ENCODE data around the gene MANSC1. TPM values are rescaled to one million over a fixed set of nuclear protein-coding genes. Genes with fewer than 3 reads are reported as not detected.
A peak's percentile ranks its signal among the peaks of the same experiment; 100 is the strongest.
"Not testable (repeated sequence)": the region's sequence is repeated elsewhere in the genome, so short reads cannot be mapped to it uniquely, and the experiment has no call there.

The MANSC1 gene
- total RNA-seq, 1 experiment from 2014 or later: 10.5 TPM

- DNase-seq (ENCODE audit: low spot score): no peak
Measured at GRCh38 chr12:12365931-12366431, 15.9 kb upstream of the MANSC1 start.

DNA sequence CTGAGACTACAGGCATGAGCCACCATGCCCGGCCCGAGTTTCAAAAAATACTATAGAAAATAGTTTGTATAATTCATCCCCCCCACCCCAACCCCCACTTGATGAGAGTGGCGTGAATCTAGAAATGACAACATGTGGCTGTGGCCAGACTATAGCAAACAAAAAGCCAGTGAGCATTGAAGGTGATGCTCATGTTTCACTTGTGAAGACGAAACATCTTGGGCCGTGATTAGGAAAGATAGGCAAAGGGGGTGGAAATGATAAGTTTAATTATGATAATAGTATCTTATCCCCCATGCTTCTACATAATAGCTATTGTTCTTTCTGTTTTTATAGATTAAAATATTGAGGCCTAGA, 15.4 kb upstream of the MANSC1 start:
- DNase-seq (ENCODE audit: low spot score): no peak

DNA sequence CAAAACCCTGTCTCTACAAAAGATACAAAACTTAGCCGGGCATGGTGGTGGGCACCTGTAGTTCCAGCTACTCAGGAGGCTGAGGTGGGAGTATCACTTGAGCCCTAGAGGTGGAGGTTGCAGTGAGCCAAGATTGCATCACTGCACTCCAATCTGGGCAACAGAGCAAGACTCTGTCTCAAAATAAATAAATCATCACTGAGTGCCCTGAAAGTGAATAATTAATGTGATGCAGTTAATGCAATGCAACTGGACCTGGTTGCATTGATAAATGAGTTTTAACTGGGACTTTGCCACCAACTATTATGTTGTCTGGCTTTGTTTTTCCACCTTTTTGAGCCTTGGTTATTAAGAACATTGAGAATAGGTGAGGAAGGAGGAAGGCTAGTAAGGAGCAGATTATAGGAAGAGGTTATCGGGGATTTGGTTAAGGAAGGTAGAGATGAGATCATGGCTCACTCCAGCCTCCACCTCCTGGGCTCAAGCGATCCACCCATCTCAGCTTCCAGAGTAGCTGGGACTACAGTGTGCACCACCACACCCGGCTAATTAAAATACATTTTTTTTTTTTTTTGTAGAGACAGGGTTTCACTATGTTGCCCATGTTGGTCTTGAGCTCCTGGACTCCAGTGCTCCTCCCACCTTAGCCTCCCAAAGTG, 14.9 kb upstream of the MANSC1 start:
- no peak for DNase-seq (ENCODE audit: low spot score)

DNA sequence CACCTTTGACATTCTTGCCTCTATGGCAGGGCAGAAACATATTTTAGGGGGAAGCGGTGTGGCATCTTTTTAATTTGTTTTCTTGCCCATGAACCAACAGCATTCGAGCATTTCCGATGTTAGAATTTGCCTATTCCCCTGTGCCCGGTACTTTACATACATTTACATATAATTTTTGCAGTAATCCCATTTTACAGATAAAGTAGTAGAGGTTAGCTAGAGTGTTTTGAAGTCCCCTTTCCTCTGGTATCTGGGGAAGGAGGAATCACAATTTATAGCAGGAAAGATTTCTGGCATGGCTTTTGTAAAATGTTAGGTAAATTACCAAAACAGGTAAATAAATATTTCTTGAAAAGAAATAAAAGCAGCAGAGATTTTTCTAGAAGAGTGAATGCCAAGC, 8.5 kb upstream of the MANSC1 start:
- no peak for DNase-seq (ENCODE audit: low spot score)

DNA sequence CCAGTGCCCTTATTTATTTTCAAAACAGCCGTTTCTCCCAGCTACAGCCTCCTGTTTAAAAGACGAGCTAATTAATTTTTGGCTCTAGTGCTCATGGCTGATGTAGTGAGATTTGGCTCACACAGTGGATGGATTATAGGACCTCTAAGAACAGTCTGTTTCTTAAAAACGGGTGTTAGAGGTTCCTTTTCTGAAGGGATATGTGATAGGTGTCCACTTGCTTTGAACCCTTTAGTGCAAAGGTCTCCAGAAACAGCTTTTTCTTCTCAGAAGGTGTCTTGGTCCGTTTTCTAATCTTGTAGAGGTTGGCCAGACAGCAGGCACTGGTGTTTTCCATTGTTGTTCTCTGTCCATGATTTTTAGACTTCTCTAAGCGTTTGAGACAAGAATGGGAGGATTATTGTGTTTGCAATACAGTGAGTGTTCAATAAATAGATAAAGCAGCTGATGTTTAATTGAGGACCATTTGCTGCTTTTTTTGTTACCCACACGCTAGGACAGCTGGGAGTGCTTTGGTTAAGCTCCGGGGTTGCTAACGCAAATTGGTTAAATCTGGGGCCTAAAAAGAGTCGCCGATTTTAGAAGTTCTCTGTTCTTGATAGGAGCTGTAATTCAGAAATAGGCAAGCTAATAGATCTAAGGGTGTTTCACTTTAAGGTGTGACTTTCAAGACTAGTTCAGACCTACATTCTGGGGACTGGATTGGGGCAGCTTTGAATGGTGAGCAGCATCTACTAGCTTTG, 7.8 kb upstream of the MANSC1 start:
- DNase-seq (ENCODE audit: low spot score): peak; percentile 67

DNA sequence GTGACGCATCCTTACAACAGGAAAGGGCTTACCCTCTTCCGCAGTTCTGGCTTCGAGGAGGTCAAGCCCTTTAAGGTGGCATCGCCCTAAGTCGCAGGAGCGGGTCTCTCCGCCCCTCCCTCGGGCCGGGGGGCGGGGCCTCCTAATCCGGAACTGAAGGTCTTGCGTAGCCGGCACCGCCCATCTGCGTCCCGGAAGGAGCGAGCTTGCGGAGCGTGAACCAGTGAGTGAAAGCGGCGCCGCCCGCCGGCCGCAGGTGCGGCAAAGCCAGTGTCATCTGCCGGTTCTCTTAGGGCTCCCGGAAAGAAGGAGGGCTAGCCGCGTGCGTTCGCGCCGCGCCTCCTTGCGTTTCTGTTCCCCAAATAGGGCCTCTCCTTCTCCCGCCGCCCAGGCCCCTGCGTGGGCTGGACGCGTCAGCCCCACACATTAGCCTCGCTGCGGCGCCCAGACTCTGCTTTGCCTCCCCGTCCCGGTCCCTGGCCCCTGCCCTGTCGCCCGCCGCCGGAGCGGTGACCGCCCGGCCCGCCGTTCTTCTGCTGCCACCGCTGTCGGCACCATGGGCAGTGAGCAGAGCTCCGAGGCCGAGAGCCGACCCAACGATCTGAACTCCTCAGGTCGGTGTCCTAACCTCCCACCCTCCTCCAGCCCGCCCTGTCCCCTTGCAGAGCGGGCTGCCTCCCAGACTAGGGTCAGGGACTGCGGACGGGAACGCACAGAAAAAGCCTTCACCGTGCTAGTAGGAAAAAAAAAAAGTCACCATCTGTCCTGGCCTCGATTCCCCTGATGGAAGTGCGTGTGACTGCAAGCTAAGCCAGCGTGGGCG, 7.1 kb upstream of the MANSC1 start, which contains the start of gene BORCS5:
TSS of gene BORCS5 (plus strand) at position 183 of the 823 bp plus-strand sequence. CDS start at position 557, 374 bp downstream.
- peak; percentile 98 for DNase-seq (ENCODE audit: low spot score)

GRCh38 chr12:12356467-12356895, 6.4 kb upstream of the MANSC1 start:
- no peak for DNase-seq (ENCODE audit: low spot score)

GRCh38 chr12:12353807-12354206, 3.8 kb upstream of the MANSC1 start:
- DNase-seq (ENCODE audit: low spot score): no peak

- no peak for DNase-seq (ENCODE audit: low spot score)
Measured at GRCh38 chr12:12353276-12353675, 3.2 kb upstream of the MANSC1 start.

- not testable (repeated sequence) for DNase-seq (ENCODE audit: low spot score)
Measured at GRCh38 chr12:12351468-12352185, 1.6 kb upstream of the MANSC1 start.

DNA sequence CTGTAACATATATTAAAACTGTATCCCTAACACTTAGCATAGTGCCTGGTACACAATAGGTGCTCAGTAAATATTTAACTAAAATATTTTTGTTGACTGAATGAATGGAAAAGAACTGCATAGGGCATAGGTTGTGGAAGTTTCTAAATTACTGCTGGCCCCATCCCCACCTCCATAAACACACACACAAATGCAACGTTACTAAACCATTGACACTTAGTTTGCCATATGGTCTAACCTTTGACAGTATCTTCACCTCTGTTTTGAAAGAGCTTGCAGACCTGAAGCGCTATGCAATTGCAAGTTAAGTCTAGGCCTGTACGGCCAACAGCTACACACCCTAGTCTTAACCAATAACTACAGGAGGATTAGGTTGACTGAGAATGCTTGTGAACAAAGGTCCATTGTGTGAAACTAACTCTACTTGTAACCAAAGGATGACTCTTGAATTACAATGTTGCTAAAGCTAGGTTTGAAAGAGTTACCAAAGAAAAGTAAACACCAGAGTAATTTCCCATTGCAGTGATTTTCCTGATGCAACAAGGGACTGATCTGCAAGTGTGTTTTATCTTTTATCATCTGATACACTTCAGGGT, 924 bp upstream of the MANSC1 start:
- peak; percentile 77 for DNase-seq (ENCODE audit: low spot score)

GRCh38 chr12:12338527-12339168, 11.4 kb downstream of the MANSC1 start:
- no peak for DNase-seq (ENCODE audit: low spot score)

DNA sequence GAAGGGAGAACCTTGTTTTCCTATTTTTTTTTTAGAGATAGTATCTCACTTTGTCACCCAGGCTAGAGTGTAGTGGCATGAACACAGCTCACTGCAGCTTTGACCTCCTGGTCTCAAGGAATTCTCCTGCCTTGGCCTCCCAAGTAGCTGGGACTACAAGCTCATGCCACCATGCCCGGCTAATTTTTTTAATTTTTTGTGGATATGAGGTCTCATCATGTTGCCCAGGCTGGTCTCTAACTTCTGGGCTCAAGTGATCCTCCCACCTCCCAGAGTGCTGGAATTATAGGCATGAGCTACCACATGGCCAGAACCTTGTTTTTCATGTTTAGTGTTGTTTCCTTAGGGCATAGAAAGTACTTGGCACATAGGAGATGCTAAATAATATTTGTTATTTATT, 13.5 kb downstream of the MANSC1 start:
- DNase-seq (ENCODE audit: low spot score): no peak

- DNase-seq (ENCODE audit: low spot score): no peak
Measured at GRCh38 chr12:12336049-12336411, 14.0 kb downstream of the MANSC1 start.

DNA sequence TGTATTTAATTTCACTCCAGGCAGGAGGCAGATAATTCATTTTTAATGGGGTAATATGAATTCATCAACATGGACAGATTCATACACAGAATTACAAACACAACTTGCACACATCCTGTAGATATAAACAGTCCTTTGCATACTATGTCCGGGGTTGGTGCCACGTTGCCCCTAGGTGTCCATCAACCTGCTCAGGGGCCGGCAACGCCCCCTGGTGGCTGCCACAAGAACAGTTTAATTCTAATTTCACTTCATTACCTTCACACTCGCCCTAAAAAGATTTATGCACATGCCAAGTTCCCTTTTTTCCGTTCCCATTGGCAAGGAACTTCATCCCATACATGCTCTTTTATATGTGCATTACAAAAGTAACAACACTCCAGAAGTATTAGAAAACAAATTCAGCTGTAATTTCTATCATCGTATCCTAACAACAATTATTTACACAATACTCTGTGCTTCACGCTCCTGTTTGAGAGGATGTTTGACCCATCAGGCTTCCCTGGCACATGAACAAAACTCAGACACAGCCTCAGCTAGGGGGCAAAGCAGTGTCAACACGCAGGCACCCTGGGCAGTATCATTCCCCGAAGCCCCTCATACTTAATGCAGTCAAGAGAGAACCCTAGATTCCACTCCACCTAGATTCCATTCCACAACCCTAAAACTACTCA, 15.5 kb downstream of the MANSC1 start:
- DNase-seq (ENCODE audit: low spot score): peak; percentile 77

- peak; percentile 74 for DNase-seq (ENCODE audit: low spot score)
Measured at GRCh38 chr12:12333407-12334366, 16.4 kb downstream of the MANSC1 start.

GRCh38 chr12:12331896-12332295, 18.1 kb downstream of the MANSC1 start:
- peak; percentile 79 for DNase-seq (ENCODE audit: low spot score)

- no peak for DNase-seq (ENCODE audit: low spot score)
Measured at GRCh38 chr12:12331244-12331771, 18.7 kb downstream of the MANSC1 start.
